Measurements from ENCODE around the gene SLC49A4.

- TF ChIP-seq EZH2 (IDR thresholded peaks at IDR 0.05; ENCODE audit: insufficient read depth, low read length) (no peak), CTCF (IDR thresholded peaks at IDR 0.05; ENCODE audit: insufficient read depth, low read depth, low read length) (peak; percentile 66)
Measured at GRCh38 chr3:122754929-122755328, 39.9 kb upstream of the SLC49A4 start.
